Activated naive CD8-positive, alpha-beta T cell treated with anti-CD3 and anti-CD28 coated beads, Interleukin-2, amount 50 U/mL, for 16 hours (primary cell): Measurements from ENCODE around the gene ABCC3.

Experiments used
- DNase-seq: peaks from one replicate; pipeline ENCODE4 v3.0.0-alpha.2; 2020; ENCODE audit warnings: low read depth, low spot score

Gene ABCC3

GRCh38 chr17:50604513-50604912 is 30.2 kb upstream of the ABCC3 start:
- DNase-seq = no peak

DNA sequence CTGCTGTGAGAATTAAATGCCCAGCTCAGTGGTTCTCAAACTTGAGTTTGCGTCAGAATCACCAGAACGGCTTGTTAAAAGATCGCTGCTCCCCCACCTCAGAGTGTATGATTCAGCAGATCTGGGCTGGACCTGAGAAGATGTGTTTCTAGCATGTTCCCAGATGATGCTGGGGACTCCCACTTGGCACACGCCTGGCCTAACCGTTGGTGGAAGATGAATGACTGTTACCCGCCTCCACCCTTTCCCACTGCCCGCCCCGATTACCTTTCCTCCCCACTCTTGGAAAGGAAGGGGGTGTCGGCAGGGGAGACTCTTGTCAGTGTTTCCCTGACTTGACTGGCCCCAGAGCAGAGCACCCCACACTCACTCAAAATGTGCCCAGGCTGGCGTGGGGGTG is 29.3 kb upstream of the ABCC3 start:
- DNase-seq = no peak

DNA sequence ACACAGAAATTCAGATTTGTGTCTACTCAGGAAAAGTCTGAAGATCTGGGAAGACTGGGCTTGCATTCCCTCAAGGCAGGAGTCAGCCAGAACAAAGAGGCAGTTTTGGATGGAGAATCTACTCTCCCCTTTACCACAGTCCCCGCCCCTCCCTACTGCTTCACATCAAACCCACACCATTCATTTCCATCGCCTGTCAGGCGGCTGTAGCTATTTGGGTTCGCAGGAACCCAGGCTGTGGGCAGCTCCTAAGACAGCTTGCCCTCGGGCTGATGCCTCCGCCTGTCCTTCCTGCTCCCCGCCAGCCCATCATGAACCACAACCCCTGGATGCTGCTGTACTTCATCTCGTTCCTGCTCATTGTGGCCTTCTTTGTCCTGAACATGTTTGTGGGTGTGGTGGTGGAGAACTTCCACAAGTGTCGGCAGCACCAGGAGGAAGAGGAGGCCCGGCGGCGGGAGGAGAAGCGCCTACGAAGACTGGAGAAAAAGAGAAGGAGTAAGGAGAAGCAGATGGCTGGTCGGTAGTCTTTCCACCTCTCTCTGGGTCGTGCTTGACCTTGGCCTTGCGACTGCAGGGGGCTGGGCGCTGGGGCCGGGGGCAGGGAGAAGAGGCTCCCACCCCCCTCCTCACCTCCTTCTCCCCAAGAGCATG is 27.0 kb upstream of the ABCC3 start:
- DNase-seq = no peak

- DNase-seq = no peak
These were observed 25.8 kb upstream of the ABCC3 start for GRCh38 chr17:50608700-50609379.

DNA sequence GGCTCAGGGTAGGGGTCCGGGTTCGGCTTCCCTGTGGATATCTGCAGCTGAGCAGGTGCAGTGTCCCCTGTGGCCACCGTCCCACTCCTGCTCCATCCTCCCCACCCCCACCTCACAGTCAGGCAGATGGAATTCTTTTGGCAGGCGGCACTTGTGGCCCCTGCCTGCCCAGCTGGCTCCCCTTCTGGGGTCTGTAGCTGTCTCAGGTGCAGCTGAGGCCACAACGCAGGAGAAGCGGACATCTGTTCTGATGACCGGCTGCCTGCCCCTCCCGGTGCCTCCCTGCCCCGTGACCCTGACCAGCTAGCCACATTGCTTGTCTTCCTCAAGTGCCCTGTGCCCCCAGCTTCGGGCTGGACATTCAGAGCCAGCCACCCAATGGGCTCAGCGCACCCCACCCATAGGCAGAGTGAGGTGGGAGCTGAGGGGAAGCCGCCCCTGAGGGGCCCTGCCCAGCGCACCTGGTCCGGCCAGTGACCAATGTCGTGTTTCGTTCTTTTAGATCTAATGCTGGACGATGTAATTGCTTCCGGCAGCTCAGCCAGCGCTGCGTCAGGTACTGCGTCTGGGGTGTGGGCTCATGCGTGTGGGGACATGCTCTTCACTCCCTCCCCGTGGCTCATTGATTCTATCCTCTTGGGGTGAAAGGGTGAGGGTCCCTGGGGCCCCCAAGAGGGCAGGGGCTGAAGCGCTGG is 25.2 kb upstream of the ABCC3 start:
- DNase-seq = no peak

- no peak for DNase-seq
These were observed 23.0 kb upstream of the ABCC3 start for GRCh38 chr17:50611634-50612033.

GRCh38 chr17:50612281-50612680 is 22.4 kb upstream of the ABCC3 start:
- no peak for DNase-seq

- no peak for DNase-seq
These were observed 21.4 kb upstream of the ABCC3 start for GRCh38 chr17:50613007-50613992.

- DNase-seq = no peak
These were observed 20.1 kb upstream of the ABCC3 start for GRCh38 chr17:50614471-50615051.

GRCh38 chr17:50615828-50616227 is 18.9 kb upstream of the ABCC3 start:
- DNase-seq = no peak

- no peak for DNase-seq
These were observed 16.4 kb upstream of the ABCC3 start for GRCh38 chr17:50618300-50618699.

DNA sequence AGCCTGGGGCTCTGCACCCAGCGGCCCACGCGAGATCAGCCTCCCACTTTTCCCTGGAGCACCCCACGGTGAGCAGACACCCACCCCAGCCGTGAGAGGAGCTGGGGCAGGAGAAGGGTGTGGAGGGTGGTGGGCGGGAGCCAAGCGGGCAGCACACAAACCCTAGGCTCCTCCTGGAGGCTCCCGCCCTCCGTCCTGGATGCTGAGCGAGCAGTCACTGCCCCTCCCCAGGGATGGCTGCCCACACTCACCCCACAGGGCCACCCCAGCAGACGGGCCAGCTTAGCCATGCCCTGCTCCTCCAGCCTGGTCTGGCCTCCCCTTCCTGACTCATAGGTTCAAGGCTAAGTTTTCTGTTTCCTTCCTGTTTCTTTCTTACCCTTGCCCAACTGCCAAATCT is 15.7 kb upstream of the ABCC3 start:
- no peak for DNase-seq

- no peak for DNase-seq
These were observed 15.2 kb upstream of the ABCC3 start for GRCh38 chr17:50619489-50619888.

- DNase-seq = no peak
These were observed 14.4 kb upstream of the ABCC3 start for GRCh38 chr17:50620237-50620636.

DNA sequence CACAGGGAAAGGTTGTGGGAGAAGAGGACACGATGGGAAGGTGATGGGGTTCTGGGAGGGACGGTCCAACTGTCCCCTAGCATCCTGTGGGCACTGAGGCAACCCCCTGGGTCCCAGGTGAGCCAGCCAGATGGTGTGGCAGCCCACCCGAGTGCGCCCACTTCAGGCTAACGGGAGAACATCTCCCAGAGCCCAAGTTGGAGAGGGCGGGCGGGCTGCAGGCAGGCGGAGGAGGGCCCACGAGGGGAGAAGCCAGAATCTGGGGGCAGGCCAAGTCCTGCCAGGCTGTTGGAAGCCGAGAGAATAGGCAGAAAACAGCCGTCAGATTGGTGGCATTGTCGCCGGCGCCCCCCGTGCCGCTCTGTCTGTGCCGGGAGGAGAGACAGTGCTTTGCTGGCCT is 13.8 kb upstream of the ABCC3 start:
- DNase-seq = no peak

DNA sequence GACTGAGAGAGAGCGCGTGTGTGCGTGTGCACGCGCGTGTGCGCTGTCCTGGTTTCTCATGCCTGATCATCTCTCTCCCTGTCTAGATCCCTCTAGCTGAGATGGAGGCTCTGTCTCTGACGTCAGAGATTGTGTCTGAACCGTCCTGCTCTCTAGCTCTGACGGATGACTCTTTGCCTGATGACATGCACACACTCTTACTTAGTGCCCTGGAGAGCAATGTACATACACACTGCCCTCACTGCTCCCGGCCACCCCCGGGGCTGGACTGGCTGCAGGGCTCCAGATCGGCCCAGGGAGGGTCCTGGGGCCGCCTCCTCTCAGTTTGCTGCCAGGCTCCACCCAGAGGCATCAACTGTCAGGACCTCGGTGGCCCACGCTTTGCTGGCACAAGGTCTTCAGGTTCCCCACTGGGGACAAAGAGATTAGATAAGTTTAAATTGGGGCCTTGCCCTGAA is 13.1 kb upstream of the ABCC3 start:
- no peak for DNase-seq

DNA sequence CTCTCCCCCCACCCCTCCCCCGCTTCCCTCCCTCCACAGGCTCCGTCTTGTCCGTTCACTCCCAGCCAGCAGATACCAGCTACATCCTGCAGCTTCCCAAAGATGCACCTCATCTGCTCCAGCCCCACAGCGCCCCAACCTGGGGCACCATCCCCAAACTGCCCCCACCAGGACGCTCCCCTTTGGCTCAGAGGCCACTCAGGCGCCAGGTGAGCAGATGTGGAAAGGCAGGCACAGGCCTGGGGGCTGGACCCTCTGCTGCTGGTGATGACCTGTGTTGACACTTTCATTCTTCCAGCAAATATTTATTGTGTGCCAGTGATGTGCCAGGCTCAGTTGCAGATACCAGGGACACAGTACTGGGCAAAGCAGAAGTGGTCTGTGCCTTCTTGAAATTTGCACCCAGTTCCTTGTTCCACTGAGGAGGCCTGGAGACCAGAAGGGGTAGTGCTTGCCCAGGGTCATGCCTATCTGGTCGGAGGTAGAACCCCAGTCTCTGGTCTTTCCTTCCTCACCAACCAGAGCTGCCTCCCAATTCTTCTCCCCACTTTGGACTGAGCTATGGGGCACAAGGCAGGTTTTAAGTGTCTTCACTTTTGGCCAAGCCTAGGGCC is 10.3 kb upstream of the ABCC3 start:
- DNase-seq = no peak

DNA sequence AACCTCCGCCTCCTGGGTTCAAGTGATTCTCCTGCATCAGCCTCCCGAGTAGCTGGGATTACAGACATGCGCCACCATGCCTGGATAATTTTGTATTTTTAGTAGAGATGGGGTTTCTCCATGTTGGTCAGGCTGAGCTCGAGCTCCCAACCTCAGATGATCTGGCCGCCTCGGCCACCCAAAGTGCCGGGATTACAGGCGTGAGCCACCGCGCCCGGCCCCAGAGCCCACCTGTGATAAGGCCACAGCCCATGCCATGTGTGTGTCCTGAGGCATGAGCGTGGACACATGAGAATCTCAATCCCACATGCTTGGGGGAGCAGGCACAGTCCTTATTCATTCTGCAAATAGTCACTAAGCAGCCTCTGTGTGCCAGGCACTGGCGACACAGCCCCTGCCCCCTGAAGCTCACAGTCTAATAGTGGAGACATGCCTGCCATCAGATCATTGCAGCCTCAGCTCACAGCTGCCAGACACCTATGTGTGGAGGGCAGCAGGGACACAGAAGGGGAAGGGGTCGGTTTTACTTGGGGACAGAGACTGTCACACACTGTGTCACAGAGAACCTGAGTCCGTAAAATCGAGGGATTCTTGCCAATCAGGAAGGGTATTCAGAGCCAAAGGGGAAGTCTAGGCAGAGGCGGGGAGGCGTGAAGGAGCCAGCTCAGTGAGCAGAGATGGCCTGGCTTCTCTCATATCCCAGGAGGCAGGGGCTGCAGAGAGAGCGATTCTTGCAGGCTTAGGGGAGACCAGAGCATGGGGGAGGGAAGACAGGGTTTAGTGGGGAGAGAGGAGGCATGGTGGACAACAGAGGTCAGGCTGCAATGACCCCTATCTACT is 9.4 kb upstream of the ABCC3 start:
- no peak for DNase-seq

GRCh38 chr17:50626037-50626574 is 8.6 kb upstream of the ABCC3 start:
- DNase-seq = peak; percentile 30
